IPS-20b (cell line): ENCODE measurements around the gene IL6.
"Not testable (repeated sequence)": the region's sequence is repeated elsewhere in the genome, so short reads cannot be mapped to it uniquely, and the experiment has no call there.

Source experiments
- H3K27ac ChIP-seq: one replicate; pipeline ENCODE4 v1.5.1; 2013; ENCODE audit warnings: low read length
- H3K27me3 ChIP-seq: 2 replicates; pipeline ENCODE4 v1.6.1; 2013; ENCODE audit warnings: mild to moderate bottlenecking, low read length, inconsistent platforms; ENCODE audit not compliant: insufficient read depth
- H3K36me3 ChIP-seq: 2 replicates; pipeline ENCODE4 v1.6.1; 2013; ENCODE audit warnings: low read depth, mild to moderate bottlenecking, inconsistent platforms, low read length, moderate library complexity; ENCODE audit not compliant: insufficient read depth
- H3K4me1 ChIP-seq: 2 replicates; pipeline ENCODE4 v1.6.1; 2013; ENCODE audit warnings: mild to moderate bottlenecking, control low read depth, inconsistent platforms, low read length, moderate library complexity; ENCODE audit not compliant: insufficient read depth
- H3K4me3 ChIP-seq: 2 replicates; pipeline ENCODE4 v1.5.1; 2013; ENCODE audit warnings: mild to moderate bottlenecking, low read length, inconsistent platforms
- H3K9ac ChIP-seq: 2 replicates; pipeline ENCODE4 v1.6.1; 2013; ENCODE audit warnings: low read depth, mild to moderate bottlenecking, inconsistent platforms, low read length, moderate library complexity
- H3K9me3 ChIP-seq: 2 replicates; pipeline ENCODE4 v1.6.1; 2013; ENCODE audit warnings: mild to moderate bottlenecking, low read depth, low read length, inconsistent platforms; ENCODE audit not compliant: insufficient read depth

Gene IL6

GRCh38 chr7:22726907-22727713, at the start of gene IL6:
Gene IL6 (plus strand): TSS chr7:22727200. CDS start chr7:22727263, 63 bp downstream.
- Histone ChIP-seq H3K27ac (no peak within 1 kb of the TSS), H3K9me3 (no peaks in the 10 kb centered on the region), H3K36me3 (no peaks in the 10 kb centered on the region), H3K9ac (no peak within 1 kb of the TSS), H3K27me3 (peaks cover 8% of the 10 kb centered on the region; the same call in 1 of the 2 replicates), H3K4me1 (no peaks in the 10 kb centered on the region; the same call in 1 of the 2 replicates), H3K4me3 (0 out of 2 replicates have a peak within 1 kb of the TSS, but pooled peaks have one; percentile 3)

GRCh38 chr7:22677263-22677662, 49.7 kb upstream of the IL6 start:
- H3K4me3 ChIP-seq, H3K27me3 ChIP-seq, H3K9ac ChIP-seq, H3K4me1 ChIP-seq, H3K36me3 ChIP-seq, H3K9me3 ChIP-seq, H3K27ac ChIP-seq: not testable (repeated sequence)

GRCh38 chr7:22677680-22678079, 49.3 kb upstream of the IL6 start:
- Histone ChIP-seq H3K36me3 (no peaks in the 10 kb centered on the region), H3K9me3 (no peaks in the 10 kb centered on the region), H3K9ac (no peak overlapping the region), H3K4me3 (no peak overlapping the region), H3K27ac (no peak overlapping the region), H3K27me3 (no peaks in the 10 kb centered on the region), H3K4me1 (no peaks in the 10 kb centered on the region)

- no peaks in the 10 kb centered on the region for H3K27me3 ChIP-seq
- no peaks in the 10 kb centered on the region for H3K9me3 ChIP-seq
- no peak overlapping the region for H3K4me3 ChIP-seq
- H3K4me1 ChIP-seq = no peaks in the 10 kb centered on the region
- H3K36me3 ChIP-seq = no peaks in the 10 kb centered on the region
- H3K27ac ChIP-seq = no peak overlapping the region
- H3K9ac ChIP-seq = no peak overlapping the region
Measured at GRCh38 chr7:22680482-22680911, 46.5 kb upstream of the IL6 start.

GRCh38 chr7:22681312-22681711, 45.7 kb upstream of the IL6 start:
- H3K9ac ChIP-seq = no peak overlapping the region
- H3K4me3 ChIP-seq = no peak overlapping the region
- H3K27ac ChIP-seq = no peak overlapping the region
- H3K36me3 ChIP-seq = no peaks in the 10 kb centered on the region
- no peaks in the 10 kb centered on the region for H3K9me3 ChIP-seq
- H3K27me3 ChIP-seq = no peaks in the 10 kb centered on the region
- no peaks in the 10 kb centered on the region for H3K4me1 ChIP-seq

GRCh38 chr7:22681852-22682657, 44.9 kb upstream of the IL6 start:
- Histone ChIP-seq H3K27me3 (no peaks in the 10 kb centered on the region), H3K9ac (no peak overlapping the region), H3K9me3 (no peaks in the 10 kb centered on the region), H3K27ac (no peak overlapping the region), H3K36me3 (no peaks in the 10 kb centered on the region), H3K4me1 (no peaks in the 10 kb centered on the region), H3K4me3 (no peak overlapping the region)

GRCh38 chr7:22683379-22683778, 43.6 kb upstream of the IL6 start:
- H3K9me3 ChIP-seq = no peaks in the 10 kb centered on the region
- no peak overlapping the region for H3K9ac ChIP-seq
- H3K36me3 ChIP-seq = no peaks in the 10 kb centered on the region
- H3K4me3 ChIP-seq = no peak overlapping the region
- H3K27me3 ChIP-seq = no peaks in the 10 kb centered on the region
- H3K27ac ChIP-seq = no peak overlapping the region
- no peaks in the 10 kb centered on the region for H3K4me1 ChIP-seq

GRCh38 chr7:22686620-22687019, 40.4 kb upstream of the IL6 start:
- Histone ChIP-seq H3K4me1 (no peaks in the 10 kb centered on the region), H3K4me3 (no peak overlapping the region), H3K27me3 (no peaks in the 10 kb centered on the region)

GRCh38 chr7:22688084-22688483, 38.9 kb upstream of the IL6 start:
- no peaks in the 10 kb centered on the region for H3K4me1 ChIP-seq
- H3K27me3 ChIP-seq = no peaks in the 10 kb centered on the region
- H3K9ac ChIP-seq = no peak overlapping the region
- no peak overlapping the region for H3K27ac ChIP-seq
- H3K9me3 ChIP-seq = no peaks in the 10 kb centered on the region
- H3K4me3 ChIP-seq = no peak overlapping the region
- no peaks in the 10 kb centered on the region for H3K36me3 ChIP-seq

More at GRCh38 chr7:22686620-22687019, 40.4 kb upstream of the IL6 start:
- no peaks in the 10 kb centered on the region for H3K36me3 ChIP-seq
- no peak overlapping the region for H3K27ac ChIP-seq
- no peak overlapping the region for H3K9ac ChIP-seq
- no peaks in the 10 kb centered on the region for H3K9me3 ChIP-seq

GRCh38 chr7:22688934-22689333, 38.1 kb upstream of the IL6 start:
- H3K4me1 ChIP-seq, H3K27ac ChIP-seq, H3K36me3 ChIP-seq, H3K4me3 ChIP-seq, H3K27me3 ChIP-seq, H3K9ac ChIP-seq, H3K9me3 ChIP-seq: not testable (repeated sequence)

GRCh38 chr7:22694597-22695207, 32.3 kb upstream of the IL6 start:
- H3K36me3 ChIP-seq = no peaks in the 10 kb centered on the region
- H3K27ac ChIP-seq = no peak overlapping the region
- H3K27me3 ChIP-seq = no peaks in the 10 kb centered on the region
- H3K9me3 ChIP-seq = no peaks in the 10 kb centered on the region
- H3K9ac ChIP-seq = no peak overlapping the region
- no peak overlapping the region for H3K4me3 ChIP-seq
- H3K4me1 ChIP-seq = no peaks in the 10 kb centered on the region
